Brain microvascular endothelial cell (primary cell): ENCODE measurements around the gene ZNF804B.

Experiments used
- DNase-seq: peaks from one replicate; pipeline ENCODE4 v3.0.0-alpha.2; 2020
- H3K27ac ChIP-seq: fragments of 250-450 bp; sonication (Bioruptor Pico); 2 replicates; pipeline ENCODE4 v1.5.1; 2020; ENCODE audit warnings: mild to moderate bottlenecking, moderate library complexity
- H3K27me3 ChIP-seq: fragments of 250-450 bp; sonication (Bioruptor Pico); replicated peaks from 2 replicates; pipeline ENCODE4 v1.5.1; 2020; ENCODE audit warnings: mild to moderate bottlenecking
- H3K36me3 ChIP-seq: fragments of 250-450 bp; sonication (Bioruptor Pico); replicated peaks from 2 replicates; pipeline ENCODE4 v1.5.1; 2020; ENCODE audit warnings: mild to moderate bottlenecking
- H3K4me3 ChIP-seq: 2 replicates; pipeline ENCODE4 v1.5.1; 2011; ENCODE audit warnings: low read depth, mild to moderate bottlenecking, control low read depth, low read length, moderate library complexity
- CTCF ChIP-seq: IDR thresholded peaks from 2 replicates; pipeline ENCODE4 v1.5.1; 2011; ENCODE audit warnings: low read depth, mild to moderate bottlenecking, moderate library complexity, low read length, control low read depth, inconsistent platforms; ENCODE audit errors: missing control alignments
- in situ Hi-C: cut with HindIII; loops from 2 replicates; pipeline ENCODE4 v1.10.0; 2017; ENCODE audit warnings: low sequenced_read_pairs, low pct_ligation_motif_present

Gene ZNF804B

GRCh38 chr7:89077992-89078391 lies 318.5 kb downstream of the ZNF804B start:
- no peak for TF ChIP-seq CTCF
- no peaks in the 10 kb centered on the region for H3K27me3 ChIP-seq
- no peak overlapping the region for H3K27ac ChIP-seq
- no peaks in the 10 kb centered on the region for H3K36me3 ChIP-seq
- H3K4me3 ChIP-seq, result no peak overlapping the region
- in situ Hi-C loops, result no loop called here
- no peak for DNase-seq

- no peak for TF ChIP-seq CTCF
- Histone ChIP-seq H3K4me3 (no peak overlapping the region), H3K36me3 (no peaks in the 10 kb centered on the region), H3K27me3 (no peaks in the 10 kb centered on the region), H3K27ac (no peak overlapping the region)
- in situ Hi-C loops, result no loop called here
- no peak for DNase-seq
These were observed 326.1 kb downstream of the ZNF804B start for GRCh38 chr7:89085580-89085979.

GRCh38 chr7:89091550-89091949 lies 332.1 kb downstream of the ZNF804B start:
- no peak overlapping the region for H3K4me3 ChIP-seq
- in situ Hi-C loops, result no loop called here
- no peaks in the 10 kb centered on the region for H3K36me3 ChIP-seq

GRCh38 chr7:89094269-89094668 lies 334.8 kb downstream of the ZNF804B start:
- no peak overlapping the region for H3K27ac ChIP-seq
- DNase-seq, result no peak
- H3K36me3 ChIP-seq, result no peaks in the 10 kb centered on the region
- no peak overlapping the region for H3K4me3 ChIP-seq
- TF ChIP-seq CTCF, result no peak
- H3K27me3 ChIP-seq, result no peaks in the 10 kb centered on the region
- in situ Hi-C loops, result no loop called here

More at GRCh38 chr7:89091550-89091949, 332.1 kb downstream of the ZNF804B start:
- TF ChIP-seq CTCF, result no peak
- no peak overlapping the region for H3K27ac ChIP-seq
- DNase-seq, result no peak
- no peaks in the 10 kb centered on the region for H3K27me3 ChIP-seq

GRCh38 chr7:89103564-89103963 lies 344.1 kb downstream of the ZNF804B start:
- Histone ChIP-seq H3K27me3 (no peaks in the 10 kb centered on the region), H3K36me3 (no peaks in the 10 kb centered on the region), H3K4me3 (no peak overlapping the region), H3K27ac (no peak overlapping the region)
- no peak for DNase-seq
- TF ChIP-seq CTCF, result no peak
- in situ Hi-C loops, result no loop called here
